ENCODE data around the gene NPIPA1.
"Not testable (repeated sequence)": the region's sequence is repeated elsewhere in the genome, so short reads cannot be mapped to it uniquely, and the experiment has no call there.

NPIPA1 gene

GRCh38 chr16:14937143-14937542 is at the start of gene NPIPA1:
NPIPA1 (plus strand) TSS chr16:14937443; CDS start chr16:14937443, 0 bp downstream.
- in situ Hi-C loops (cut with MboI; ENCODE audit: low sequenced_read_pairs), result not testable (repeated sequence)

GRCh38 chr16:14892111-14892510 is 45.1 kb upstream of the NPIPA1 start:
- in situ Hi-C loops (cut with MboI; ENCODE audit: low sequenced_read_pairs), result not testable (repeated sequence)

- in situ Hi-C loops (cut with MboI; ENCODE audit: low sequenced_read_pairs), result not testable (repeated sequence)
These were observed 41.9 kb upstream of the NPIPA1 start for GRCh38 chr16:14895382-14895781.

DNA sequence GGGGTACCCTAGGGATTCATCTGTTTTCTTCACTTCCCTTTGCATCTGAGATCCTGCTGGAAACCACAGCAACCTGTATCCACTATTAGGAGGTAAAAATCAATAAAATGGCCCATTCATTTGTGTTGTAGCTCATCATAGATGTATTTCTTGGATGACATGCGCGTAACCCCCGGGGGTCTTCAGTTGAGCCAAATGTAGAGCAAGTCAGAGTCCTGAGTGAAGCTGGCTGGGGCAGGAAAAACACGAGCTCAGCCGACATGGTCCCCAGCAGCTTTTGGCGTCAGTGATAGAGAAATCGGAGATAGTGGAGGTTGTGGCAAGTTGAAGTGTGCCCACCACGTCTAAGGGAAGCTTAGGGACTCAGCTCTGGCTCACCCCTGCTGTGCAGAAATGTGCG is 41.2 kb upstream of the NPIPA1 start:
- in situ Hi-C loops (cut with MboI; ENCODE audit: low sequenced_read_pairs), result not testable (repeated sequence)

- in situ Hi-C loops (cut with MboI; ENCODE audit: low sequenced_read_pairs), result not testable (repeated sequence)
These were observed 40.1 kb upstream of the NPIPA1 start for GRCh38 chr16:14897006-14897664.

- in situ Hi-C loops (cut with MboI; ENCODE audit: low sequenced_read_pairs), result not testable (repeated sequence)
These were observed 39.1 kb upstream of the NPIPA1 start for GRCh38 chr16:14898162-14898561.

DNA sequence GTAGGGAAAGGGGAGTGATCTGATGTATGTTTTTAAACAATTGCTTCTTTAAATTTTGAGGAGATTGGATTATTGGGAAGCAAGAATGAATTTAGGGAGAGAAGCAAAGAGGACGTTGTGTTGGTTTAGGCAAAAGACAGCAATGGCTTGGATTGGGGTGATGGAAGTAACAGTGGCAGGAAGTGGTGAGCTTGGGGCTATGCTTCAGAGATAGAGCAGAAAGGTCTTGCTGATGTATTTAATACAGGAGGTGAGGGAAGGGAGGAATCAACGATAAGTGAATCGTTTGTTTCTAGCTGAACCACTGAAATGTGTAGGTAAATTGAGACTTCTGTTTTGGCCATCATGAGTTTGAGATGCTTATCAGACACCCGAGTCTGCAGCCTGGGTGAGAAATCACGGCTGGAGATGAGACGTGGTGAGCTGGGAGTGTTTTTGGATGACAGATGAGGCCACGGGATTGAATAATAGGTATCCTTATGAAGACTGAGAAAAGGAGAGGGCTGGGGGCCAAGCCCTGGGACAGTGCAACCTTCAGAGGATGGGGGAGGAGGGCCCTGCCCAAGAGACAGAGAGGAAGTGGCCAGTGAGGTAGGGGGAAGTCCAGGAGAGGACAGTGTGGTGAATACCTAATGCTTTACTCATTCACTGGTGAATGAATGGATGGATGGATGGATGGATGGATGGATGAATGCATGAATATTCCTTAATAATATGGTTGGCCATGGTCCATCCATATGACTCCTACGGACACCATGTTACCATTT is 33.9 kb upstream of the NPIPA1 start:
- in situ Hi-C loops (cut with MboI; ENCODE audit: low sequenced_read_pairs), result not testable (repeated sequence)

DNA sequence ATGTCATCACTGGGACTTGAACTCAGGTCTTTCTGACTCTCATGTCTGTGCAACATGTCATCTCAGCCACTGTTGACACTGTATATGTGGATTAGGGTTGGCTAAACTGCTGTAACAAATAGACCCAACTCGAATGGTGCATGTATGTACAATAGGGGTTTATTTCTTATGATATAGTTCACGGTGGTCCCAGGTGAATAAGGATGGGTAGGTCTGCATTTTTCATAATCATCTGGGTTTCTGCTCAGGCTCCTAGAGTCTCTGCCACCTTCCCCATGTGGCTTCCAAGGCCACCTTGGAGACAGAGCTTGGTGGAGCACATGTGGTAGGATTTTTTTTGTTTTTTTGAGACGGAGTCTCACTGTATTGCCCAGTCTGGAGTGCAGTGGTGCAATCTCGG is 27.5 kb upstream of the NPIPA1 start:
- in situ Hi-C loops (cut with MboI; ENCODE audit: low sequenced_read_pairs), result not testable (repeated sequence)

- in situ Hi-C loops (cut with MboI; ENCODE audit: low sequenced_read_pairs), result not testable (repeated sequence)
These were observed 26.2 kb upstream of the NPIPA1 start for GRCh38 chr16:14910833-14911629.

GRCh38 chr16:14911954-14912353 is 25.3 kb upstream of the NPIPA1 start:
- in situ Hi-C loops (cut with MboI; ENCODE audit: low sequenced_read_pairs), result not testable (repeated sequence)

DNA sequence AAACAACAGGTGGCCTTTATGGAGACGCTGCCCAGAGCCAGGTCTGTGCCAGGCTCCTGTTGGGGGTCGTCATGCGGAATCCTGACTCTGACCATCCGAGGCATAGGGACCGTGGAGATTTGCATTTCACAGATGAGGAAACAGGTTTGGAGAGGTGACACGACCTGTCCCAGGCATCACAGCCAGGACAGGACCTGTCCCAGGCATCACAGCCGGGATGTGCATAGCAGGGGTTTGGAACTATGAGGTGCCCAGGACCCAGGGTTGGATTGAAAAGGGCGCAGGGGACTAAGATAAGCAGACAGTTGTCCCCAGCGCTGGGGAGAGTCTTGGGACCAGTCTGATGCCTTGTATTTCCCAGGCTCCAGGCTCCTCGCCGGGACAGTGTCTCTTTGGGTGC is 24.7 kb upstream of the NPIPA1 start:
- in situ Hi-C loops (cut with MboI; ENCODE audit: low sequenced_read_pairs), result not testable (repeated sequence)

- in situ Hi-C loops (cut with MboI; ENCODE audit: low sequenced_read_pairs), result not testable (repeated sequence)
These were observed 18.7 kb upstream of the NPIPA1 start for GRCh38 chr16:14918504-14918903.

- in situ Hi-C loops (cut with MboI; ENCODE audit: low sequenced_read_pairs), result not testable (repeated sequence)
These were observed 17.2 kb upstream of the NPIPA1 start for GRCh38 chr16:14919837-14920600.

- in situ Hi-C loops (cut with MboI; ENCODE audit: low sequenced_read_pairs), result not testable (repeated sequence)
These were observed 15.0 kb upstream of the NPIPA1 start for GRCh38 chr16:14922285-14922684.

DNA sequence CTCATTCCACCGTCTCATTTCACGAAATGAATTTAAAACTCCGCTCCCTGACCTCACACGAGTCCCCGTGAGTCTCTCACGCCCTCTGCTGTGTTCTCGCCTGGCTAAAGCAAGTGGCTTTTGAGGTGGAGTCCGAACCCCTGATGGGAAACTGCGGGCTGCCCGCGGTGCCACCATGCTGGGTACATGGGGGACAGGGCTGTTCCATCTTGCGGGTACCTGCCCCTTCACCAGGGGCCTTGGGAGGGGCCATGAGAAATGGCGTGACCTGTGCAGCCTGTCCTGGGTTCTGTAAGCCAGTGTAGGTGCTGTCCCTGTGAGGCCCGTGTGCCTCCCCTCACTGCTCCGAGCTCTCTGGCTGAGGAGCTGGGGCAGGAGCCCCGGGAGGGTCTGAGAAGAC is 14.3 kb upstream of the NPIPA1 start:
- in situ Hi-C loops (cut with MboI; ENCODE audit: low sequenced_read_pairs), result not testable (repeated sequence)

DNA sequence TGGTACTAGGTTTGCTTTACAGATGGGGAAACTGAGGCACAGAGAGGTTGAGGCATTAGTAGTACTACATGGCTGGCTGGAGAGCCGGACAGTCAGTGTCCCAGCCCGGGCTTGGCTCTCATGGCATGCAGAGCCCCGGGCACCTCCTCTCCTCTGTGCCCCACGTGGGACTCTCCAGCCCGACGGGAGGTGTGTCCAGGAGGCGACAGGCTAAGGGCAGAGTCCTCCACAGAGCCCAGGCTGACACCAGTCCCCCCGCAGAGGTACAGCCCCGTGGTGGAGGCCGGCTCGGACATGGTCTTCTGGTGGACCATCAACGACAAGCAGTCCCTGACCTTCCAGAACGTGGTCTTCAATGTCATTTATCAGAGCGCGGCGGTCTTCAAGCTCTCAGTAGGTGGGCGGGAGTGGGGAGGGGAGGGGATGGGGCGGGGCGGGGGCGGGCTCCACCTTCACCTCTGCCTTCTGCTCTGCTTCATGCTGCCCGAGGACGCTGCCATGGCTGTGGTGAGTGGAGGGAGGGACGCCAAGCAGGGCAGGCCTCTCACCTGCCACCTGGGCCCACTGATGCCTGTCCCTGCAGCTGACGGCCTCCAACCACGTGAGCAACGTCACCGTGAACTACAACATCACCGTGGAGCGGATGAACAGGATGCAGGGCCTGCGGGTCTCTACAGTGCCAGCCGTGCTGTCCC is 13.7 kb upstream of the NPIPA1 start:
- in situ Hi-C loops (cut with MboI; ENCODE audit: low sequenced_read_pairs), result not testable (repeated sequence)

- in situ Hi-C loops (cut with MboI; ENCODE audit: low sequenced_read_pairs), result not testable (repeated sequence)
These were observed 12.9 kb upstream of the NPIPA1 start for GRCh38 chr16:14924359-14924758.

DNA sequence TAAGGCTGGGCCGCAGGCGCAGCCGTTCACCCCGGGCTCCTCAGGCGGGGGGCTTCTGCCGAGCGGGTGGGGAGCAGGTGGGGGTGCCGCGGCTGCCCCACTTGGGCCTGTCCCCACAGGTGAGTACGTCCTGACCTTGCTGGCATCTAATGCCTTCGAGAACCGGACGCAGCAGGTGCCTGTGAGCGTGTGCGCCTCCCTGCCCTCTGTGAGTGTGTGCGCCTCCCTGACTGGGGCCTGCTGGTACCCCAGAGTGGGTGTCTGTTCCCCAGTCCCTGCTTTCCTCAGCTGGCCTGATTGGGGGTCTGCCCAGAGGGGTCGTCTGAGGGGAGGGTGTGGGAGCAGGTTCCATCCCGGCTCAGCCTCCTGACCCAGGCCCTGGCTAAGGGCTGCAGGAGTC is 12.3 kb upstream of the NPIPA1 start:
- in situ Hi-C loops (cut with MboI; ENCODE audit: low sequenced_read_pairs), result not testable (repeated sequence)

DNA sequence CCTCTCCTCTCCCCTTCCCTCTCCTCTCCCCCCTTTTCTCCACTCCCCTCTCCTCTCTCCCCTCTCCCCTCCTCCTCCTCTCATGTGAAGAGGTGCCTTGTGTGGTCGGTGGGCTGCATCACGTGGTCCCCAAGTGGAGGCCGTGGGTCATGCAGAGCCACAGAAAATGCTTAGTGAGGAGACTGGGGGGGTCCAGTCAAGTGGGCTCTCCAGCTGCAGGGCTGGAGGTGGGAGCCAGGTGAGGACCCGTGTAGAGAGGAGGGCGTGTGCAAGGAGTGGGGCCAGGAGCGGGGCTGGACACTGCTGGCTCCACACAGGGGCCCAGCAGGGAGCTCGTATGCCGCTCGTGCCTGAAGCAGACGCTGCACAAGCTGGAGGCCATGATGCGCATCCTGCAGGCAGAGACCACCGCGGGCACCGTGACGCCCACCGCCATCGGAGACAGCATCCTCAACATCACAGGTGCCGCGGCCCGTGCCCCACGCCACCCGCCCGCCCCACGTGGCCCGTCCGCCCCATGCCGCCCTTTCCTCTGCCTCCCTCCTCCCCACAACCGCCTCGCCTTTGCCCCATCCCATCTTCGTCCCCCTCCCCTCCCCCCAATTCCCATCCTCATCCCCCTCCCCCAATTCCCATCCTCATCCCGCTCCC is 9.1 kb upstream of the NPIPA1 start:
- in situ Hi-C loops (cut with MboI; ENCODE audit: low sequenced_read_pairs), result not testable (repeated sequence)

DNA sequence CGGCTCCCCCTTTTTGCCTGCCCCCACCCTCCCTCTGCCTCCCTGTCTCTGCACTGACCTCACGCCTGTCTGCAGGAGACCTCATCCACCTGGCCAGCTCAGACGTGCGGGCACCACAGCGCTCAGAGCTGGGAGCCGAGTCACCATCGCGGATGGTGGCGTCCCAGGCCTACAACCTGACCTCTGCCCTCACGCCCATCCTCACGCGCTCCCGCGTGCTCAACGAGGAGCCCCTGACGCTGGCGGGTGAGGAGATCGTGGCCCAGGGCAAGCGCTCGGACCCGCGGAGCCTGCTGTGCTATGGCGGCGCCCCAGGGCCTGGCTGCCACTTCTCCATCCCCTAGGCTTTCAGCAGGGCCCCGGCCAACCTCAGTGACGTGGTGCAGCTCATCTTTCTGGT is 8.1 kb upstream of the NPIPA1 start:
- in situ Hi-C loops (cut with MboI; ENCODE audit: low sequenced_read_pairs), result not testable (repeated sequence)
